ENCODE data around the gene APBB2. TPM values are rescaled to one million over a fixed set of nuclear protein-coding genes. Genes with fewer than 3 reads are reported as not detected.

Gene APBB2
- total and polyA plus RNA-seq, 12 donors, result 5.2 to 35.4 (median 26.3) TPM

- intact Hi-C loops (cut with DNase I), result loop anchor here in 6 of 10 donors (5.0 to 10.0 kb wide), 5 partner anchors 162 to 482 kb away; no protein-coding TSS in a partner anchor
- Histone ChIP-seq H3K27ac (peak overlapping the region; percentile 72 to 96 (median 88)), H3K36me3 (no peaks in the 10 kb centered on the region), H3K27me3 (peaks cover 0 to 50% (median 0%) of the 10 kb centered on the region in 7 donors), H3K9me3 (no peaks in the 10 kb centered on the region), H3K4me1 (peaks cover 0 to 52% (median 37%) of the 10 kb centered on the region in 9 donors), H3K4me3 (peak overlapping the region; percentile 36 to 98 (median 68))
- TF ChIP-seq CTCF (IDR thresholded peaks at IDR 0.05), result peak in 6 of 9 donors; percentile 15 to 50 (median 32)
- WGBS, 2 donors, result 2 to 3% methylated on average over 46 to 59 of the region's 59 CpGs
- ATAC-seq (peak; percentile 14 to 54 (median 39)), DNase-seq (peak; percentile 55 to 70)
Measured at GRCh38 chr4:41216294-41217019, 2.1 kb upstream of the APBB2 start.

- H3K36me3 ChIP-seq, result no peaks in the 10 kb centered on the region
- intact Hi-C loops (cut with DNase I), result loop anchor here (2.0 to 10.0 kb wide), 10 partner anchors 161 to 481 kb away; no protein-coding TSS in a partner anchor
- H3K4me1 ChIP-seq, result peaks cover 0 to 55% (median 38%) of the 10 kb centered on the region in 9 donors
- DNase-seq (no peak), ATAC-seq (no peak)
- WGBS, 2 donors, result 18 to 26% methylated on average over 8 of the region's 8 CpGs
- peak overlapping the region in 9 of 10 donors; percentile 81 to 96 (median 90) for H3K27ac ChIP-seq
- H3K4me3 ChIP-seq, result peak overlapping the region in 9 of 10 donors; percentile 40 to 98 (median 70)
- peaks cover 0 to 53% (median 0%) of the 10 kb centered on the region in 7 donors for H3K27me3 ChIP-seq
- no peaks in the 10 kb centered on the region for H3K9me3 ChIP-seq
- no peak for TF ChIP-seq CTCF (IDR thresholded peaks at IDR 0.05)
Measured at GRCh38 chr4:41215969-41216293, 1.6 kb upstream of the APBB2 start.

GRCh38 chr4:41215155-41215554 is 813 bp upstream of the APBB2 start:
- no peak for ATAC-seq
- Histone ChIP-seq H3K4me3 (peak overlapping the region in 5 of 10 donors; percentile 78 to 98 (median 90)), H3K27me3 (peaks cover 0 to 53% (median 0%) of the 10 kb centered on the region in 7 donors), H3K9me3 (no peaks in the 10 kb centered on the region), H3K4me1 (peaks cover 0 to 63% (median 38%) of the 10 kb centered on the region in 9 donors), H3K36me3 (no peaks in the 10 kb centered on the region), H3K27ac (peak overlapping the region in 9 of 10 donors; percentile 49 to 96 (median 90))
- no peak for DNase-seq
- no peak for TF ChIP-seq CTCF (IDR thresholded peaks at IDR 0.05)
- WGBS, 2 donors, result 42% methylated on average over 9 of the region's 9 CpGs
- intact Hi-C loops (cut with DNase I), result loop anchor here (2.0 to 10.0 kb wide), 10 partner anchors 160 to 480 kb away; no protein-coding TSS in a partner anchor

- Histone ChIP-seq H3K27ac (peak overlapping the region in 9 of 10 donors; percentile 49 to 96 (median 90)), H3K9me3 (no peaks in the 10 kb centered on the region), H3K27me3 (peaks cover 0 to 53% (median 0%) of the 10 kb centered on the region in 7 donors), H3K4me1 (peaks cover 0 to 66% (median 38%) of the 10 kb centered on the region in 9 donors), H3K4me3 (peak overlapping the region in 9 of 10 donors; percentile 64 to 98 (median 93)), H3K36me3 (no peaks in the 10 kb centered on the region)
- peak in 2 of 9 donors; percentile 0 to 5 for TF ChIP-seq CTCF (IDR thresholded peaks at IDR 0.05)
- intact Hi-C loops (cut with DNase I), result loop anchor here (1.0 to 10.0 kb wide), 17 partner anchors 72 to 480 kb away; no protein-coding TSS in a partner anchor
- 17 to 20% methylated on average over 8 of the region's 8 CpGs for WGBS, 2 donors
- ATAC-seq, result peak in 2 of 8 donors; percentile 1
- no peak for DNase-seq
Measured at GRCh38 chr4:41214825-41215146, 444 bp upstream of the APBB2 start.

Measured in heart right ventricle (tissue), 16 donors.